Measurements from ENCODE around the gene MRC2. TPM values are rescaled to one million over a fixed set of nuclear protein-coding genes. Genes with fewer than 3 reads are reported as not detected.

The MRC2 gene
- total and polyA plus RNA-seq, 9 of the 15 experiments (the other 6 are each of a cell fraction or from before 2014, with no cell fraction given), result 0.28 to 11.5 (median 6.6) TPM

DNA sequence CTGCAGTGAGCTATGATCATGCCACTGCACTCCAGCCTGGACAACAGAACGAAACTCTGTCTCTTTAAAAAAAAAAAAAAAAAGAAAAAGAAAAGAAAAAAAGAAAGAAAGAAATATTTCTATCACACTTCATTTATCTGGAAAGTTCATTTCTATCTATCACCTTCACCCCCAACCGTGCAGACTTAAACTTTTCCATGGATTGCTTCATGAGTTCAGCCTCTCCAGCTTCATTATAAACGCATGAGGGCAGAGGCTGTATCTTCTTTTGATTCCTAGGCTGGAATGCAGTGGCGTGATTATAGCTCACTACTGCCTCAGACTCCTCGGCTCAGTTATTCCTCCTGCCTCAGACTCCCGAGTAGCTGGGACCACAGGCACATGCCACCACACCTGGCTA, 28.2 kb downstream of the MRC2 start (continued):
- TF ChIP-seq, protein P1, sequence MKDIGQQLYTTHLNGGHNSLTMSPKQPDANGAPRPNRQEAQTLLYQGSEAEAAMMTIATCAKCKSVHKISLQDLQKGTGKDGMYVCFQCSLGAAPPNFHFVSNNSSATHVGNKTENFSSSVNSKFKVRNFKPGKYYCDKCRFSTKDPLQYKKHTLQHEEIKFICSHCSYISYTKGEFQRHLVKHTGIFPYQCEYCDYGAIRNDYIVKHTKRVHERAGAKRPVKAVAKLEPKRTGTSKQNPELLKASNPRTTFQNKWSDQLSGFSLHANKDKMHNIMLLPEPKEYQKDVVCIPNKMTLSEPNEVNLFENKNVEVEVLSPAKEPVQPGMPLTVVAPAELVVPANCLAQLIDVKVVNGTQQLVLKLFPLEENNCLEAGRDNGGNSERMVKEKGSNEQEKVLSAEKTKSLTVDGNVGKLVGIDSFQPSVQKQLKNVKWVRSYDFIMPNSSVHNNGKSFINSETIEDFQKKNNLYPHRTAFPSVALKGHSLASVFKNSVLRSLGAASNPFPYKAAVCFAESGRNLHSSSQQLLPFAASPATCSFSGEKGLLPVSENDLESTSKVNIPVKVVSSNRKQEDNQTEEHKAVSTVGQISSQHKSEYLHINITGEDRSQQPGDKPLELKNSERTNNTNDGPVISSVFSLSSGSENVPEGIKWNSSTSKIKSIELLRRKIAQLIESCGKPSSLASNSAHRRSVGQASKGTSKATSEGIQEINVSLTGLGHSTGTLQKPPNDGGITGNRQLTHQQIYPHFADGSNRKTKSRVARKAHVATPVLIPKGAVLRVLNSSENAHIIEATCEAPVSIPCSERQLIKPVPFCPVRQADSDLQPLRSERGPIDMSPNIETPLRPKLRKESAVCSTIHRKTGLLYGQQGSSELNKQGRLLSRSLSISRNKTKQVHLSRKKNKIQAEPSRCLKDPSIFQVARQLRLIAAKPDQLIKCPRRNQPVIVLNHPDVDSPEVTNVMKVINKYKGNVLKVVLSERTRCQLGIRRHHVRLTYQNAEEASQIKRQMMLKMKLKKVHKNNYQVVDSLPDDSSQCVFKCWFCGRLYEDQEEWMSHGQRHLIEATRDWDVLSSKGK (CRISPR knock-in tag; IDR thresholded peaks at IDR 0.05), result no peak

DNA sequence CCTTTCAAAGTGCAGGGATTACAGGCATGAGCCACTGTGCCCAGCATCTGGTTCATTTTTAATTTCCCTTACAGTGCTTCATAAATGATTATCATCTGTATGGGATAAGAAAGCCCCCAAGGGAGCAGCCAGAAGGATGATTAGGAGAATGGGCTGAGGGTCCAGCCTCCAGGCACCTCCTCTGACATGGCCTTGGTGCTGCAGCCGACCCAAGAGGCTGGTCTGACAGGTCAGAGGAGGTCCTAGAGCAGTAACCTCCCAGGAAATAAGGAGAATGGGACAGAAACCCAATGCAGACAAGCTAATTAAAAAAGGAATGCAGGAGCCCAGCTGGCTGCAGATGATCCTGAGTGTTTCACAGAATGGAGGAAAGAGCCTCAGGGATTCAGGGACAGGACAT, 29.0 kb downstream of the MRC2 start:
- intact Hi-C loops (cut with micrococcal nuclease), result no loop called here
- in situ Hi-C loops (cut with MboI), result no loop called here
- TF ChIP-seq PTTG1 (tag; IDR thresholded peaks at IDR 0.05; ENCODE audit: low read depth) (no peak), HDAC1 (IDR thresholded peaks at IDR 0.05) (no peak), PYGO2 (tag; IDR thresholded peaks at IDR 0.05) (no peak), ZBTB1 (CRISPR knock-in tag; IDR thresholded peaks at IDR 0.05; ENCODE audit: borderline replicate concordance, low read depth) (no peak), WHSC1 (IDR thresholded peaks at IDR 0.05; ENCODE audit: low read length) (no peak), SMARCC2 (IDR thresholded peaks at IDR 0.05; ENCODE audit: low read depth) (no peak), SAFB (IDR thresholded peaks at IDR 0.05; ENCODE audit: borderline replicate concordance, low read depth, low read length) (no peak), MCM7 (IDR thresholded peaks at IDR 0.05) (no peak), KLF1 (tag; IDR thresholded peaks at IDR 0.05) (no peak), SMARCB1 (IDR thresholded peaks at IDR 0.05; ENCODE audit: insufficient read length, low read depth) (no peak)
- TF ChIP-seq, protein P2, sequence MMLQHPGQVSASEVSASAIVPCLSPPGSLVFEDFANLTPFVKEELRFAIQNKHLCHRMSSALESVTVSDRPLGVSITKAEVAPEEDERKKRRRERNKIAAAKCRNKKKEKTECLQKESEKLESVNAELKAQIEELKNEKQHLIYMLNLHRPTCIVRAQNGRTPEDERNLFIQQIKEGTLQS (IDR thresholded peaks at IDR 0.05), result no peak
- TF ChIP-seq, protein P2 (CRISPR knock-in tag; conservative IDR thresholded peaks at IDR 0.05), result no peak
- TF ChIP-seq, protein P3, sequence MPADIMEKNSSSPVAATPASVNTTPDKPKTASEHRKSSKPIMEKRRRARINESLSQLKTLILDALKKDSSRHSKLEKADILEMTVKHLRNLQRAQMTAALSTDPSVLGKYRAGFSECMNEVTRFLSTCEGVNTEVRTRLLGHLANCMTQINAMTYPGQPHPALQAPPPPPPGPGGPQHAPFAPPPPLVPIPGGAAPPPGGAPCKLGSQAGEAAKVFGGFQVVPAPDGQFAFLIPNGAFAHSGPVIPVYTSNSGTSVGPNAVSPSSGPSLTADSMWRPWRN (IDR thresholded peaks at IDR 0.05; ENCODE audit: low read depth), result no peak

More for the DNA sequence above, 29.0 kb downstream of the MRC2 start:
- H3K9me3 ChIP-seq (replicated peaks; ENCODE audit: control insufficient read depth, insufficient read depth, low read depth, low read length), result no peaks in the 10 kb centered on the region
- CTCF ChIA-PET (ENCODE audit: low intra/inter-chr PET ratio), result no interaction called here
- 0 out of 2 replicates have a peak, but pooled peaks cover 5% of the 10 kb centered on the region for H4K20me1 ChIP-seq (replicated peaks; ENCODE audit: control insufficient read depth, insufficient read depth, low read length)
- 0% methylated on average over 1 of the region's 1 CpG for WGBS (ENCODE audit: insufficient coverage, low coverage, missing lambda C conversion rate)
- no peak overlapping the region for H2AFZ ChIP-seq (ENCODE audit: low read depth, low read length)
- FAIRE-seq (no peak), ATAC-seq (no peak), DNase-seq (ENCODE audit: extremely low read depth in 1 of 4, low spot score in 3 of 4) (no peak)
- H3K9me1 ChIP-seq (ENCODE audit: control insufficient read depth, insufficient read depth, low read length), result no peaks in the 10 kb centered on the region
- no peak overlapping the region for H3K27ac ChIP-seq (ENCODE audit: extremely low read depth, low read depth, low read length)
- BruUV-seq (replicated peaks), result no TSS peak
- no peaks in the 10 kb centered on the region for H3K79me2 ChIP-seq (ENCODE audit: control insufficient read depth, insufficient read depth, low read length)
- H3K4me3 ChIP-seq, result no peak overlapping the region
- no peak overlapping the region for H3K9ac ChIP-seq (ENCODE audit: insufficient read depth in 1 of 2, low read depth in 2 of 2, low read length in 2 of 2)
- POLR2A ChIA-PET, result no interaction called here
- H3K36me3 ChIP-seq (ENCODE audit: control insufficient read depth, insufficient read depth, low read length), result no peaks in the 10 kb centered on the region
- H3K4me1 ChIP-seq (replicated peaks in 1 of 2; ENCODE audit: control insufficient read depth in 2 of 2, insufficient read depth in 2 of 2, low read length in 2 of 2), result peaks cover 13 to 25% of the 10 kb centered on the region in 2 experiments
- no peak overlapping the region for H3K4me2 ChIP-seq (ENCODE audit: insufficient read depth, low read length)
- peaks cover 0 to 10% of the 10 kb centered on the region in 2 experiments; a peak in 1 of 5 replicates for H3K27me3 ChIP-seq (ENCODE audit: control insufficient read depth in 2 of 2, insufficient read depth in 2 of 2, low read length in 2 of 2)

All from K562 (cell line).